Liver (tissue), 3 donors: Measurements from ENCODE around the gene TBCD.

ENCODE experiments used
- GABPA ChIP-seq, 2 donors: IDR thresholded peaks in 1 of 2; conservative IDR thresholded peaks in 1 of 2; 2 replicates each; pipeline ENCODE4 v1.6.1; 2016; ENCODE audit warnings: antibody characterized with exemption in 2 of 2, mild to moderate bottlenecking in 1 of 2, moderate library complexity in 1 of 2
- JUND ChIP-seq, 2 donors: IDR thresholded peaks; 2 replicates each; pipeline ENCODE4 v1.6.1; 2016; ENCODE audit warnings: antibody characterized with exemption in 2 of 2
- RAD21 ChIP-seq, 2 donors: IDR thresholded peaks; 2 replicates each; pipeline ENCODE4 v1.6.1; 2016; ENCODE audit warnings: antibody characterized with exemption in 2 of 2, mild to moderate bottlenecking in 2 of 2
- SP1 ChIP-seq: IDR thresholded peaks from 2 replicates; pipeline ENCODE4 v1.6.1; 2018; ENCODE audit warnings: antibody characterized with exemption, mild to moderate bottlenecking
- TAF1 ChIP-seq: conservative IDR thresholded peaks from 2 replicates; pipeline ENCODE4 v1.6.1; 2016; ENCODE audit warnings: antibody characterized with exemption, mild to moderate bottlenecking
- YY1 ChIP-seq: IDR thresholded peaks from 2 replicates; pipeline ENCODE4 v1.6.1; 2016; ENCODE audit warnings: antibody characterized with exemption, mild to moderate bottlenecking
- TF ChIP-seq, protein P1 (sequence below): IDR thresholded peaks from 2 replicates; pipeline ENCODE4 v1.6.1; 2016; ENCODE audit warnings: antibody characterized with exemption
- TF ChIP-seq, protein P2 (sequence below): fragments of 150-350 bp; IDR thresholded peaks from 2 replicates; pipeline ENCODE4 v1.5.1; 2017; ENCODE audit warnings: improper control_type of control experiment, low read depth, low read length; ENCODE audit not compliant: missing input control
- TF ChIP-seq, protein P3 (sequence below): IDR thresholded peaks from 2 replicates; pipeline ENCODE4 v1.6.1; 2016; ENCODE audit warnings: antibody characterized with exemption
- TF ChIP-seq, protein P4 (sequence below): IDR thresholded peaks from 2 replicates; pipeline ENCODE4 v1.6.1; 2016; ENCODE audit warnings: antibody characterized with exemption
- donor health status: healthy.
- donor health status: healthy.

DNA sequence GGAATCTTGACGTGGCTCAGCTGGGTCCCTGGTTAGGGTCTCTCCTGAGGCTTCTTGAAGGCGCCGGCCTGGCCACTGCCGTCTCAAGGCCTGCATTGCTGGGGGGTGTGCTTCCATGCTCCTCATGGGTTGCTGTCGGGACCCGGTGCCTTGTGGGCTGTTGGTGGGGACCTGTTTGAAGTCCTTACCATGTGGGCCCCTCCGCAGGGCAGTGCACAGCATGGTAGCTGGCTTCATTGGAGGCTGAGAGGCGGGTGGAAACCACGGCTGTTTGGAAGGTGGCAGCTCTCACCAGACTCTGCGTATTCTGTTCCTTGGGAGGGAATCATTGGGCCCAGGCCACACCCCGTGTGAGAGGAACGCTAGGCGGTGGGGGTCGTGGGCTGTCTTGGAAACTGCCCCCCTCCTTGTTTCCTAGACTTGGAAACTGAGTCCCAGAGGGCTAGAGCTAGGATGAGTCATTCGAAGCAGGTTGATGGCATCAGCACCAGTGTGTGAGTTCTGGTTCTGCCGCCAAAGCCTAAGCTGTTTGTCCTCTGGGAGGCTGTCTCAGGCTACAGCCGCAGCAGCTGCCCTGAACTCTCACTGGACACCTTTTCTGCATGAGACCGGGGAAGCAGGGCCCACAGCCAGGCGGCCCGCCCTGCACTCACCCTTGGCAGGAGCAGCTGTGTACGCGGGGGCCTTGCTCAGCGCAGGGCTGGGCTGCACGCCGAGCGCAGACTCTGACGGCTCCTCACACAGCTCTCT, 52.8 kb downstream of the TBCD start:
- TF ChIP-seq, protein P1, sequence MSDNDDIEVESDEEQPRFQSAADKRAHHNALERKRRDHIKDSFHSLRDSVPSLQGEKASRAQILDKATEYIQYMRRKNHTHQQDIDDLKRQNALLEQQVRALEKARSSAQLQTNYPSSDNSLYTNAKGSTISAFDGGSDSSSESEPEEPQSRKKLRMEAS: no peak
- TF ChIP-seq, protein P2, sequence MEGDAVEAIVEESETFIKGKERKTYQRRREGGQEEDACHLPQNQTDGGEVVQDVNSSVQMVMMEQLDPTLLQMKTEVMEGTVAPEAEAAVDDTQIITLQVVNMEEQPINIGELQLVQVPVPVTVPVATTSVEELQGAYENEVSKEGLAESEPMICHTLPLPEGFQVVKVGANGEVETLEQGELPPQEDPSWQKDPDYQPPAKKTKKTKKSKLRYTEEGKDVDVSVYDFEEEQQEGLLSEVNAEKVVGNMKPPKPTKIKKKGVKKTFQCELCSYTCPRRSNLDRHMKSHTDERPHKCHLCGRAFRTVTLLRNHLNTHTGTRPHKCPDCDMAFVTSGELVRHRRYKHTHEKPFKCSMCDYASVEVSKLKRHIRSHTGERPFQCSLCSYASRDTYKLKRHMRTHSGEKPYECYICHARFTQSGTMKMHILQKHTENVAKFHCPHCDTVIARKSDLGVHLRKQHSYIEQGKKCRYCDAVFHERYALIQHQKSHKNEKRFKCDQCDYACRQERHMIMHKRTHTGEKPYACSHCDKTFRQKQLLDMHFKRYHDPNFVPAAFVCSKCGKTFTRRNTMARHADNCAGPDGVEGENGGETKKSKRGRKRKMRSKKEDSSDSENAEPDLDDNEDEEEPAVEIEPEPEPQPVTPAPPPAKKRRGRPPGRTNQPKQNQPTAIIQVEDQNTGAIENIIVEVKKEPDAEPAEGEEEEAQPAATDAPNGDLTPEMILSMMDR: no peak
- TF ChIP-seq SP1 (no peak), RAD21 (IDR thresholded peaks at IDR 0.05) (no peak), JUND (IDR thresholded peaks at IDR 0.05) (no peak), YY1 (no peak), TAF1 (no peak), GABPA (IDR thresholded peaks at IDR 0.05 in 1 of 2, conservative IDR thresholded peaks at IDR 0.05 in 1 of 2) (no peak)
- TF ChIP-seq, protein P3, sequence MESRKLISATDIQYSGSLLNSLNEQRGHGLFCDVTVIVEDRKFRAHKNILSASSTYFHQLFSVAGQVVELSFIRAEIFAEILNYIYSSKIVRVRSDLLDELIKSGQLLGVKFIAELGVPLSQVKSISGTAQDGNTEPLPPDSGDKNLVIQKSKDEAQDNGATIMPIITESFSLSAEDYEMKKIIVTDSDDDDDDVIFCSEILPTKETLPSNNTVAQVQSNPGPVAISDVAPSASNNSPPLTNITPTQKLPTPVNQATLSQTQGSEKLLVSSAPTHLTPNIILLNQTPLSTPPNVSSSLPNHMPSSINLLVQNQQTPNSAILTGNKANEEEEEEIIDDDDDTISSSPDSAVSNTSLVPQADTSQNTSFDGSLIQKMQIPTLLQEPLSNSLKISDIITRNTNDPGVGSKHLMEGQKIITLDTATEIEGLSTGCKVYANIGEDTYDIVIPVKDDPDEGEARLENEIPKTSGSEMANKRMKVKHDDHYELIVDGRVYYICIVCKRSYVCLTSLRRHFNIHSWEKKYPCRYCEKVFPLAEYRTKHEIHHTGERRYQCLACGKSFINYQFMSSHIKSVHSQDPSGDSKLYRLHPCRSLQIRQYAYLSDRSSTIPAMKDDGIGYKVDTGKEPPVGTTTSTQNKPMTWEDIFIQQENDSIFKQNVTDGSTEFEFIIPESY: no peak
- TF ChIP-seq, protein P4, sequence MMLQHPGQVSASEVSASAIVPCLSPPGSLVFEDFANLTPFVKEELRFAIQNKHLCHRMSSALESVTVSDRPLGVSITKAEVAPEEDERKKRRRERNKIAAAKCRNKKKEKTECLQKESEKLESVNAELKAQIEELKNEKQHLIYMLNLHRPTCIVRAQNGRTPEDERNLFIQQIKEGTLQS: no peak
